ENCODE results near the gene NR4A1. TPM values are rescaled to one million over a fixed set of nuclear protein-coding genes. Genes with fewer than 3 reads are reported as not detected.

NR4A1 gene
- total RNA-seq, 1 donor from 2014 or later = 55.5 TPM

- intact Hi-C loops (cut with micrococcal nuclease) = no loop called here
- DNase-seq = no peak
- no peaks in the 10 kb centered on the region for H3K9me3 ChIP-seq (replicated peaks)
- H3K27me3 ChIP-seq (ENCODE audit: low read depth) = no peaks in the 10 kb centered on the region
- peaks cover 9% of the 10 kb centered on the region for H3K36me3 ChIP-seq
- peak overlapping the region; percentile 77 for H3K4me3 ChIP-seq
- TF ChIP-seq CTCF (IDR thresholded peaks at IDR 0.05; ENCODE audit: borderline replicate concordance) = no peak
- peak overlapping the region; percentile 99 for H3K27ac ChIP-seq (replicated peaks)
- peaks cover 97% of the 10 kb centered on the region for H3K4me1 ChIP-seq
Observed at GRCh38 chr12:52050116-52050757, 1.0 kb upstream of the NR4A1 start.

GRCh38 chr12:52052468-52053186 is 1.4 kb downstream of the NR4A1 start:
- Histone ChIP-seq H3K36me3 (peaks cover 32% of the 10 kb centered on the region), H3K4me3 (peak overlapping the region; percentile 77), H3K27me3 (ENCODE audit: low read depth) (no peaks in the 10 kb centered on the region), H3K27ac (replicated peaks) (peak overlapping the region; percentile 99), H3K4me1 (peaks cover 88% of the 10 kb centered on the region), H3K9me3 (replicated peaks) (no peaks in the 10 kb centered on the region)
- intact Hi-C loops (cut with micrococcal nuclease) = no loop called here
- no peak for DNase-seq
- TF ChIP-seq CTCF (IDR thresholded peaks at IDR 0.05; ENCODE audit: borderline replicate concordance) = no peak

GRCh38 chr12:52053536-52054209 is 2.4 kb downstream of the NR4A1 start:
- no peak for TF ChIP-seq CTCF (IDR thresholded peaks at IDR 0.05; ENCODE audit: borderline replicate concordance)
- intact Hi-C loops (cut with micrococcal nuclease) = no loop called here
- no peaks in the 10 kb centered on the region for H3K27me3 ChIP-seq (ENCODE audit: low read depth)
- peak overlapping the region; percentile 77 for H3K4me3 ChIP-seq
- H3K4me1 ChIP-seq = peaks cover 83% of the 10 kb centered on the region
- peak overlapping the region; percentile 99 for H3K27ac ChIP-seq (replicated peaks)
- H3K9me3 ChIP-seq (replicated peaks) = no peaks in the 10 kb centered on the region
- peaks cover 43% of the 10 kb centered on the region for H3K36me3 ChIP-seq
- DNase-seq = no peak

GRCh38 chr12:52054231-52054832 is 3.1 kb downstream of the NR4A1 start:
- no peak for TF ChIP-seq CTCF (IDR thresholded peaks at IDR 0.05; ENCODE audit: borderline replicate concordance)
- H3K36me3 ChIP-seq = peaks cover 49% of the 10 kb centered on the region
- H3K27me3 ChIP-seq (ENCODE audit: low read depth) = no peaks in the 10 kb centered on the region
- peak overlapping the region; percentile 99 for H3K27ac ChIP-seq (replicated peaks)
- H3K9me3 ChIP-seq (replicated peaks) = no peaks in the 10 kb centered on the region
- peaks cover 81% of the 10 kb centered on the region for H3K4me1 ChIP-seq
- intact Hi-C loops (cut with micrococcal nuclease) = no loop called here
- H3K4me3 ChIP-seq = peak overlapping the region; percentile 77
- DNase-seq = no peak

Measured in left ventricle myocardium inferior (tissue), 1 donor.